Psoas muscle (tissue), 8 donors: ENCODE data around the gene SSBP3. TPM values are rescaled to one million over a fixed set of nuclear protein-coding genes. Genes with fewer than 3 reads are reported as not detected.
"Not testable (repeated sequence)": the region's sequence is repeated elsewhere in the genome, so short reads cannot be mapped to it uniquely, and the experiment has no call there.

Experiments used
- ATAC-seq, 4 donors: fragments of 200-7000 bp; cut with Tn5 transposase; one replicate each; pipeline ENCODE4 v1.9.1; 2020; ENCODE audit warnings: moderate library complexity in 3 of 4, mild to moderate bottlenecking in 2 of 4
- DNase-seq, 2 donors: peaks; one replicate each; pipeline ENCODE4 v3.0.0-alpha.2; 2020
- H3K27ac ChIP-seq: fragments of 200-600 bp; one replicate; pipeline ENCODE4 v1.8.0; 2022
- H3K27me3 ChIP-seq, 3 donors: fragments of 200-600 bp in 1 of 3; one replicate each; pipeline versions ENCODE4 v1.6.1 to v1.8.0; 2013 to 2022; ENCODE audit warnings: low read length in 2 of 3, mild to moderate bottlenecking in 2 of 3, moderate library complexity in 1 of 3; ENCODE audit not compliant: insufficient read depth in 3 of 3
- H3K36me3 ChIP-seq, 2 donors: fragments of 200-600 bp in 1 of 2; one replicate each; pipeline versions ENCODE4 v1.6.1 to v1.8.0; 2013 to 2022; ENCODE audit warnings: low read depth in 1 of 2, mild to moderate bottlenecking in 1 of 2, moderate library complexity in 1 of 2; ENCODE audit not compliant: insufficient read depth in 1 of 2
- H3K4me1 ChIP-seq: fragments of 200-600 bp; one replicate; pipeline ENCODE4 v1.8.0; 2022
- H3K4me3 ChIP-seq: fragments of 200-600 bp; one replicate; pipeline ENCODE4 v1.8.0; 2022; ENCODE audit warnings: mild to moderate bottlenecking
- H3K9me3 ChIP-seq: fragments of 200-600 bp; one replicate; pipeline ENCODE4 v1.8.0; 2022
- CTCF ChIP-seq: fragments of 200-600 bp; IDR thresholded peaks from one replicate; pipeline ENCODE4 v1.8.0; 2022; ENCODE audit warnings: antibody characterized with exemption
- WGBS, 3 donors: extraction: QIAGEN DNeasy Blood & Tissue Kit; methylation state at CpG; one replicate each; pipeline versions ENCODE4 v1.1.6 to v1.1.7; 2013; 5-methylcytosine and 5-hydroxymethylcytosine counted together
- intact Hi-C, 2 donors: fragments of 100-400 bp; cut with DNase I; formaldehyde crosslinking; loops; one replicate each; pipeline versions ENCODE4 v1.11.0 to v1.14.2; 2022
- polyA plus RNA-seq, 3 donors: library from polyadenylated mRNA; stranded (reverse); fragments of 200-250 nt; gene quantifications; one replicate each; pipeline ENCODE4 v1.2.3, GENCODE V29; 2013
- total RNA-seq, 4 donors: library from RNA; stranded (reverse); fragmentation: NEBNext Ultra II Directional in 2 of 4; extraction: Animal tissue kit (Norgen Biotek cat#: 25700) in 2 of 4; gene quantifications; one replicate each; pipeline versions ENCODE4 v1.2.1 to v1.2.4, GENCODE V29; 2021 to 2023
- donor health status: healthy with polysubstance abuse.
- donor health status: DM: no; HTN: no; CAD: no; lungs with moderate emphysema.
- donor health status: Bipolar disorder and iron deficiency.
- donor health status: healthy.
- donor health status: DM: yes; HTN: yes; CAD: no.
- donor health status: DM: no; HTN: no; CAD: no.
- donor health status: DM: no; HTN: no; CAD: no.
- donor health status: DM: yes; HTN: yes; CAD: no.

The SSBP3 gene
- total and polyA plus RNA-seq, 7 donors: 7.9 to 24.2 (median 21.6) TPM

DNA sequence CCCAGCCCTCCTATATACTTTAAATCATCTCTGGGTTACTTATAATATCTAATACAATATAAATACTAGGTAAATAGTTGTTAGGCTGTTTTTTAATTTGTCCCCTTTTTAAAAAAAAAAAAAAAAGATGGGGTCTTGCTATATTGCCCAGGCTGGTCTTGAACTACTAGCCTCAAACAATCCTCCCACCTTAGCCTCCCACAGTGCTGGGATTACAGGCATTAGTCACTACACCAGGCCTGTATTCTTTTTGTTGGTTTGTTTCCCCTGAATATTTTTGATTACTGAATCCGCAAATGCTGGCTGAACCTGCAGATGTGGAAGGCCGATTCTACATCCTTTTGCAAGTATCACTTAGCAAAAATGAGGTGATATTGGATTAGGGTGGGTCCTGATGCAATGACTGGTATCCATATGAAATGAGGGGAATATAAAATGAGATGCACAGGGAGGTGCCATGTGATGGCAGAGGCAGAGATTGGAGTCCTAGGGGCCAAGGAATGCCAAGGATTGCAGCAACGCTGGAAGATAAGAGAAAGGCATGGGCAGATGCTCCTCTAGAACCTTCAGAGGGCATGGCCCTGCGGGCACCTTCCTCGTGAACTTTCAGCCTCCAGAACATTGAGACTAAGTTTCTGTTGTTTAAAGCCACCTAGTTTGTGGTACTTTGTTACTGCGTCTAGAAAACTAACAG lies 58.8 kb downstream of the SSBP3 start:
- intact Hi-C loops: no loop called here
- Histone ChIP-seq H3K4me1 (peaks cover 34% of the 10 kb centered on the region), H3K4me3 (no peak overlapping the region), H3K27ac (no peak overlapping the region), H3K9me3 (no peaks in the 10 kb centered on the region), H3K36me3 (no peaks in the 10 kb centered on the region), H3K27me3 (no peaks in the 10 kb centered on the region)
- WGBS, 3 donors: 89 to 92% (median 91%) methylated on average over 6 of the region's 6 CpGs
- DNase-seq: no peak
- TF ChIP-seq CTCF: no peak
- ATAC-seq: no peak

DNA sequence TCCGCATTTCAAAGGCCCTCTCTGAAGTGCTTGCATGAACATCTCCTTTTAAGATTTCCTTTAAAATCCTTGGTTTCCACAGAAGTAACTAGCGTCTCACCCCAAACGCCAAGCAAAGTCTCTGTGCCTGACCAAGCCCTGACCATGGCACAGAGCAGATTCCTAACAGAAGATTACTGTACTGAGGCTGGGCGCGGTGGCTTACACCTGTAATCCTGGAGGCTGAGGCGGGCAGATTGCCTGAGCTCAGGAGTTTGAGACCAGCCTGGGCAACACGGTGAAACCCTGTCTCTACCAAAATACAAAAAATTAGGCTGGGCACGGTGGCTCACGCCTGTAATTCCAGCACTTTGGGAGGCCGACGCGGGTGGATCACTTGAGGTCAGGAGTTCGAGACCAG lies 60.6 kb downstream of the SSBP3 start:
- H3K4me3 ChIP-seq, H3K27me3 ChIP-seq, H3K36me3 ChIP-seq, intact Hi-C loops, H3K9me3 ChIP-seq, ATAC-seq, DNase-seq, H3K27ac ChIP-seq: not testable (repeated sequence)
- peaks cover 43% of the 10 kb centered on the region for H3K4me1 ChIP-seq
- WGBS, 3 donors: 93 to 97% (median 94%) methylated on average over 13 of the region's 13 CpGs

GRCh38 chr1:54345116-54345515 lies 61.1 kb downstream of the SSBP3 start:
- 85 to 90% (median 90%) methylated on average over 7 of the region's 7 CpGs for WGBS, 3 donors
- H3K9me3 ChIP-seq: no peaks in the 10 kb centered on the region
- no peaks in the 10 kb centered on the region for H3K36me3 ChIP-seq
- H3K4me3 ChIP-seq: no peak overlapping the region
- DNase-seq (no peak), ATAC-seq (no peak)
- H3K27me3 ChIP-seq: no peaks in the 10 kb centered on the region
- TF ChIP-seq CTCF: no peak
- peaks cover 42% of the 10 kb centered on the region for H3K4me1 ChIP-seq
- intact Hi-C loops: no loop called here
- no peak overlapping the region for H3K27ac ChIP-seq

GRCh38 chr1:54342742-54343687 lies 63.2 kb downstream of the SSBP3 start:
- peak; percentile 48 for TF ChIP-seq CTCF
- Histone ChIP-seq H3K27ac (peak overlapping the region; percentile 80), H3K4me3 (peak overlapping the region; percentile 56), H3K4me1 (peaks cover 51% of the 10 kb centered on the region), H3K36me3 (no peaks in the 10 kb centered on the region), H3K27me3 (no peaks in the 10 kb centered on the region), H3K9me3 (no peaks in the 10 kb centered on the region)
- ATAC-seq (peak; percentile 75 to 82 (median 82)), DNase-seq (no peak)
- WGBS, 3 donors: 24 to 45% (median 30%) methylated on average over 26 of the region's 26 CpGs
- intact Hi-C loops: loop anchor here (5.0 kb wide), 2 partner anchors 36 to 54 kb away; no protein-coding TSS in a partner anchor

- no peak for TF ChIP-seq CTCF
- intact Hi-C loops: loop anchor here (5.0 kb wide), 2 partner anchors 35 to 55 kb away; no protein-coding TSS in a partner anchor
- 53 to 64% (median 62%) methylated on average over 2 of the region's 2 CpGs for WGBS, 3 donors
- H3K27me3 ChIP-seq: no peaks in the 10 kb centered on the region
- ATAC-seq: peak; percentile 26 to 34 (median 31)
- H3K4me3 ChIP-seq: no peak overlapping the region
- H3K4me1 ChIP-seq: peaks cover 56% of the 10 kb centered on the region
- H3K36me3 ChIP-seq: no peaks in the 10 kb centered on the region
- peak overlapping the region; percentile 80 for H3K27ac ChIP-seq
- no peak for DNase-seq
- no peaks in the 10 kb centered on the region for H3K9me3 ChIP-seq
Measured at GRCh38 chr1:54342288-54342687, 63.9 kb downstream of the SSBP3 start.
